Esophagus (tissue), 2 donors: ENCODE results near the gene MT3. TPM values are rescaled to one million over a fixed set of nuclear protein-coding genes. Genes with fewer than 3 reads are reported as not detected.
A peak's percentile ranks its signal among the peaks of the same experiment; 100 is the strongest.

ENCODE experiments used
- H3K27ac ChIP-seq, 2 donors: one replicate each; pipeline ENCODE4 v1.5.1; 2013; ENCODE audit warnings: low read depth in 2 of 2, mild to moderate bottlenecking in 2 of 2, inconsistent platforms in 1 of 2, low read length in 1 of 2, moderate library complexity in 1 of 2
- H3K27me3 ChIP-seq, 2 donors: one replicate each; pipeline ENCODE4 v1.6.1; 2013; ENCODE audit warnings: low read length in 2 of 2, control low read depth in 1 of 2, mild to moderate bottlenecking in 1 of 2; ENCODE audit not compliant: insufficient read depth in 2 of 2, control insufficient read depth in 1 of 2
- H3K36me3 ChIP-seq, 2 donors: one replicate each; pipeline ENCODE4 v1.6.1; 2013; ENCODE audit warnings: low read length in 1 of 2; ENCODE audit not compliant: control insufficient read depth in 2 of 2, insufficient read depth in 2 of 2
- H3K4me1 ChIP-seq, 2 donors: one replicate each; pipeline ENCODE4 v1.6.1; 2013; ENCODE audit warnings: low read length in 1 of 2; ENCODE audit not compliant: control insufficient read depth in 2 of 2, insufficient read depth in 2 of 2
- H3K4me3 ChIP-seq, 2 donors: one replicate each; pipeline ENCODE4 v1.5.1; 2013; ENCODE audit warnings: low read length in 2 of 2, mild to moderate bottlenecking in 2 of 2, low read depth in 1 of 2, moderate library complexity in 1 of 2
- H3K9me3 ChIP-seq, 2 donors: one replicate each; pipeline ENCODE4 v1.6.1; 2013; ENCODE audit warnings: mild to moderate bottlenecking in 2 of 2, low read depth in 1 of 2, low read length in 1 of 2, moderate library complexity in 1 of 2; ENCODE audit not compliant: control insufficient read depth in 2 of 2, insufficient read depth in 1 of 2
- WGBS, 2 donors: extraction: QIAGEN DNeasy Blood & Tissue Kit; methylation state at CpG; one replicate each; pipeline ENCODE4 v1.1.7; 2013; 5-methylcytosine and 5-hydroxymethylcytosine counted together
- polyA plus RNA-seq, 2 donors: library from polyadenylated mRNA; stranded (reverse); fragments of 200-250 nt; gene quantifications; one replicate each; pipeline ENCODE4 v1.2.3, GENCODE V29; 2013
- donor health status: healthy with polysubstance abuse.
- donor health status: Bipolar disorder and iron deficiency.

The MT3 gene
- polyA plus RNA-seq, 2 donors = 0.67 to 0.96 TPM

GRCh38 chr16:56625943-56626654 is 36.8 kb downstream of the MT3 start:
- Histone ChIP-seq H3K9me3 (no peaks in the 10 kb centered on the region), H3K27ac (peak overlapping the region; percentile 78 to 92), H3K4me3 (peak overlapping the region; percentile 64 to 68), H3K27me3 (no peaks in the 10 kb centered on the region), H3K4me1 (no peaks in the 10 kb centered on the region), H3K36me3 (no peaks in the 10 kb centered on the region)
- WGBS, 2 donors = 18 to 33% methylated on average over 16 of the region's 16 CpGs

GRCh38 chr16:56626685-56627084 is 37.4 kb downstream of the MT3 start:
- WGBS, 2 donors = 37 to 39% methylated on average over 7 of the region's 7 CpGs
- peak overlapping the region; percentile 62 to 92 for H3K27ac ChIP-seq
- peak overlapping the region; percentile 64 to 68 for H3K4me3 ChIP-seq
- peaks cover 0 to under 1% of the 10 kb centered on the region in 2 donors for H3K4me1 ChIP-seq
- no peaks in the 10 kb centered on the region for H3K9me3 ChIP-seq
- H3K27me3 ChIP-seq = no peaks in the 10 kb centered on the region
- H3K36me3 ChIP-seq = no peaks in the 10 kb centered on the region

DNA sequence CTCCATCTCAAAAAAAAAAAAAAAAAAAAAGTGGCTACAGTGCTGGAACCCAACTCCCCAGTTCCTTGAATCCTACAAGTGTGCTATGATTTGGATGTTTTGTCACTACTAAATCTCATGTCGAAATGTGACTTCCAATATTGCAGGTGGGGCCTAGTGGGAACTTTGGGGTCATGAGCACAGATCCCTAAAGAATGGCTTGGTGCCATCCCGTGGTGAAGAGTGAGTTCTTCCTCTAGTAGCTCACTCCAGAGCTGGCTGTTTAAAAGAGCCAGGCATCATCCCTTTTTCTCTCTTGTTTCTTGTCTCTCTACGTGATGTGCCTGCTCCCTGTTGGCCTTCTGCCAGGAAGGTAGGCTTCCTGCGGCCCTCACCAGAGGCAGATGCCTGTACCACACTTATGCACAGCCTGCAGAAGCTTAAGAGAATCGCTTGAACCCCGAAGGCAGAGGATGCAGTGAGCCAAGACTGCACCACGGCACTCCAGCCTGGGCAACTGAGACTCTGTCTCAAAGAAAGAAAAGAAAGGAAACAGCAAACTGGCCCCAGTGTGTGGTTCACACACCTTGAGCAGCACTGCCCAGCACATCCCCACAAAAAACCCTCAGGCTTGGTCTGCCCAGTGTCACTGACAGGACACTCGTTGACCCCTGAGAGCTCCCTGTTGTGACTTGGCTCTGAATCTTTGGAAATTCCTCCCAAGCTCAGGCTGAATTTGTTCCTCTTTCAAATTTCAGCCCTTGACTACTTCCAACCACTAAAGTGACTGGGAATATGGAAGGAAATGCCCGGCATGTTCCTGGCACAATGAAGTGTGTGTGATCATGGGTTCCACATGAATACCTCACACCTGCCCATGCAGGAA is 39.4 kb downstream of the MT3 start:
- 65% methylated on average over 9 of the region's 9 CpGs for whole genome bisulfite sequencing, 2 donors
- Histone ChIP-seq H3K9me3 (no peaks in the 10 kb centered on the region), H3K27ac (peak overlapping the region in 1 of 2 donors; percentile 26), H3K4me3 (no peak overlapping the region), H3K27me3 (no peaks in the 10 kb centered on the region), H3K36me3 (no peaks in the 10 kb centered on the region), H3K4me1 (peaks cover 5 to 10% of the 10 kb centered on the region in 2 donors)

DNA sequence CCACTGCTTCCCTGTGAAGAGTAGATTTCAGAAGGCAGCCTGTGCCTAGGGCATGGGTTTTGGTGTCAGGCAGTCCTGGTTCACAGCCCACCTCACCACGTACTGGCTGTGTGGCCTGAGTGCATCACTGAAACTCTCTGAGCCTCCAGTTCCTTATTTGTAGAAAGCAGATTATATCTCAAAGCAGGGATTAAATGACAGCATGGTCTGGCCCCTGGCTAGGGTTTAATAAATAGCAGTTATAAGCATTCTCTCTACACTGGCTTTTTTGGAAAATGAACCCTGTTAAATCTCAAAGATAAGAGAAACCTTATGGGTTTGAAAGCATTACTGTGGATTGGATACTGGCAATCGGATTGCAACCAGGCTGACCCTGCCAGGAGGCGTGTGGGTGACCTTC is 40.2 kb downstream of the MT3 start:
- Histone ChIP-seq H3K9me3 (no peaks in the 10 kb centered on the region), H3K4me3 (no peak overlapping the region), H3K27ac (no peak overlapping the region)

GRCh38 chr16:56630134-56630533 is 40.8 kb downstream of the MT3 start:
- H3K9me3 ChIP-seq = no peaks in the 10 kb centered on the region
- peaks cover 5 to 12% of the 10 kb centered on the region in 2 donors for H3K4me1 ChIP-seq
- 77 to 78% methylated on average over 3 of the region's 3 CpGs for WGBS, 2 donors
- H3K36me3 ChIP-seq = no peaks in the 10 kb centered on the region
- no peaks in the 10 kb centered on the region for H3K27me3 ChIP-seq
- H3K27ac ChIP-seq = no peak overlapping the region
- H3K4me3 ChIP-seq = no peak overlapping the region

More for the DNA sequence above, 40.2 kb downstream of the MT3 start:
- Histone ChIP-seq H3K27me3 (no peaks in the 10 kb centered on the region), H3K36me3 (no peaks in the 10 kb centered on the region), H3K4me1 (peaks cover 5 to 10% of the 10 kb centered on the region in 2 donors)
- WGBS, 2 donors = 89 to 90% methylated on average over 3 of the region's 3 CpGs

- H3K9me3 ChIP-seq = no peaks in the 10 kb centered on the region
- no peak overlapping the region for H3K27ac ChIP-seq
- H3K27me3 ChIP-seq = peaks cover 0 to 3% of the 10 kb centered on the region in 2 donors
- WGBS, 2 donors = 87 to 88% methylated on average over 10 of the region's 10 CpGs
- H3K36me3 ChIP-seq = no peaks in the 10 kb centered on the region
- peaks cover 5 to 14% of the 10 kb centered on the region in 2 donors for H3K4me1 ChIP-seq
- H3K4me3 ChIP-seq = no peak overlapping the region
Measured at GRCh38 chr16:56631197-56631596, 41.9 kb downstream of the MT3 start.

DNA sequence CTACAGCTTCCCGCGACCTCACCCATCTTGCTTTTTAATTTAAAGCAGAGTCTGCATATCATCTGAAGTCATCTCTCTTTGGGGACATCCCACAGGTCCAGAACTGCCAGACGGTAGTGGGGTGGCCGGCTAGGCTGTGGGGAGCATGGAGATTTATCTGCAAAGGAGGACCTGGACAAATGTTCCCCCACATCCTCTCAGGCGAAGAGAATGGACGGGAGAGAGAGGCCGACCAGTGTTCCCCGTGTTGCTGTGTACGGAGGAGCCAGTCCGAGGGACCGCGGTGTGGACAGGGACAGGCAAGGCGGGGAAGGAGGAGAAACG is 42.5 kb downstream of the MT3 start:
- peak overlapping the region; percentile 16 to 38 for H3K4me3 ChIP-seq
- WGBS, 2 donors = 46 to 52% methylated on average over 14 of the region's 14 CpGs
- H3K27me3 ChIP-seq = peaks cover 0 to 3% of the 10 kb centered on the region in 2 donors
- H3K36me3 ChIP-seq = no peaks in the 10 kb centered on the region
- H3K27ac ChIP-seq = peak overlapping the region; percentile 52 to 62
- no peaks in the 10 kb centered on the region for H3K9me3 ChIP-seq
- peaks cover 5 to 14% of the 10 kb centered on the region in 2 donors for H3K4me1 ChIP-seq

DNA sequence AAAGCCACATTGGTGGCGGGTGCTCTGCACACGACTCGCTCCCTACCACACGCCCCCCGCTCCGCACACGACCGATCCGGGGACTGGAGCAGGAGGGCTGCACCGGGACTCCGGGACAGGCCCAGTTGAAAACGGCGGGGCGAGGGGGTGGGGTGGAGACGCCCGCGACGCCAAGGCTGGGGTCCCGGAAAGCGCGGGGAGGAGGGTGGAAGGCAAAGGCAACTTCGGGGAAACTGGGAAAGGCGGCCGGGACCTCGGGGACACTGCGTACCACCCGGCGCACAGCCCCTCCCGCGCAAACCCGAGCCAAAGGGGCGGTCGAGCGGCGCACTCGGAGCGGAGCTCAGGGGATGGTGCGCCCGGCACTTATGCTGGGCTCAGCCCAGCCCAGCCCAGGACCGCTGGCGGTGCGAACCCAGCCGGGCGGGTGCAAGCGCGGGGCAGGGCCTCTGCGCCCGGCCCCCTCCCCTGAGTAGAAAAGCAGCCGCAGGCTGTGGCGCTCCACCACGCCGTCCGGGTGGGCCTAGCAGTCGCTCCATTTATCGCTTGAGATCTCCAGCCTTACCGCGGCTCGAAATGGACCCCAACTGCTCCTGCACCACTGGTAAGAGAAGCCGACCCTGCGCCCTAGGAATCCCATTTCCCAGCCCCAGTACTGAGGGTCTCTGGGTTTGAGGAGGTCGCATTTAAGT is 43.0 kb downstream of the MT3 start, which contains the start of gene MT1M:
TSS of gene MT1M (plus strand) at position 504 of the 692 bp plus-strand sequence. CDS start at position 577, 73 bp downstream.
- 3 to 5% methylated on average over 59 to 61 of the region's 61 CpGs for WGBS, 2 donors
- Histone ChIP-seq H3K27me3 (peaks cover 0 to 3% of the 10 kb centered on the region in 2 donors), H3K4me1 (peaks cover 5 to 14% of the 10 kb centered on the region in 2 donors)

DNA sequence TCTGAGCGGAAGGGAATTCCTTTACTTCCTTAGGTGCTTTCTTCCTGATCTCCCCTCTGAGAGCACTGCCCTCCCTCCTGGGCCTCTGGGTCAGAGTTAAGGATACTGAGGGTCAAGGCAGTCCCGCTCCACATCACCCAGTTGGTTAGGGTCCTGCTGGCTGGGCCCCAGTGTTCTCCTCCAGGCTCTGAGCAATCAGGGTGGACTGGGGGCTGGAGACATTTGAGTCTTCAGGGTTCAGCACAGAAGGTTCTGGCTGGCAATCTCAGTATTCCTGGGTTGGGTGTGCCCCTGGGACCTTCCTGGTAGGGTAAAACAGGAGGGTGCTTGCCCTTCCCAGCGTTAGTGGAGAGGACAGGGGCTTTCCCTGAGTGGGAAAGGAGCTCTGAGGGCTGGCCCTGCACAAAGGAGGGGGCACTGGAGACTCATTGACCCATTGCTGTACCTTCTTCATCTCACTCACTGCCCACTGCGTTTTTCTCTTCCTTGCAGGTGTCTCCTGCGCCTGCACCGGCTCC is 43.6 kb downstream of the MT3 start:
- Histone ChIP-seq H3K27me3 (peaks cover 0 to 3% of the 10 kb centered on the region in 2 donors), H3K9me3 (no peaks in the 10 kb centered on the region), H3K4me1 (peaks cover 5 to 17% of the 10 kb centered on the region in 2 donors), H3K36me3 (no peaks in the 10 kb centered on the region), H3K4me3 (peak overlapping the region; percentile 38 to 42), H3K27ac (peak overlapping the region in 1 of 2 donors; percentile 52)
- 49 to 58% methylated on average over 6 of the region's 6 CpGs for WGBS, 2 donors

More for the DNA sequence above, 43.0 kb downstream of the MT3 start, which contains the start of gene MT1M:
- H3K27ac ChIP-seq = peak within 1 kb of the TSS; percentile 52 to 62
- peak within 1 kb of the TSS; percentile 38 to 42 for H3K4me3 ChIP-seq
- H3K36me3 ChIP-seq = no peaks in the 10 kb centered on the region
- H3K9me3 ChIP-seq = no peaks in the 10 kb centered on the region
